Medulla oblongata (tissue), 1 donor: ENCODE measurements around the gene ENTPD6.

ENCODE experiments used
- DNase-seq: peaks from one replicate; pipeline ENCODE4 v3.0.0-alpha.2; 2015; ENCODE audit errors: extremely low spot score

Gene ENTPD6

DNA sequence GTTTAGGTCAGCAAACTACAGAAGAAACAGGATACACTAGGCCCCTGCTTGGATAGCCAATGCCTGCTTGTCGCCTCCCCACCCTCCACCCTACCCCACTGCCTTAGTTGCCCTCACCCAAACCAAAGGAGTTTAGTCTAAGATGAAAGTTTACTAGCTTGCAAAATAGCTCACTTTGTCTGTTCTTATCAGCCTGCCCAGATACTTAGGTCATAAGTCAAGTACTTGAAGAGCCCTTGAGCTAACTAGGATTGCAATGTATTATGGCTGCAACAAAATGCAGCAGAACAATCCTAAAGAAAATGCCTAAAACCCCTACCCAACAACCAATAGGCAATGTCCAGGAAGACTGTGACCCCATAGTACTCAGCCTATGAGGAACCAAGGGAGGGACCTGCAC lies 7.3 kb upstream of the ENTPD6 start:
- no peak for DNase-seq

GRCh38 chr20:25191051-25191450 lies 4.5 kb upstream of the ENTPD6 start:
- DNase-seq, result no peak

DNA sequence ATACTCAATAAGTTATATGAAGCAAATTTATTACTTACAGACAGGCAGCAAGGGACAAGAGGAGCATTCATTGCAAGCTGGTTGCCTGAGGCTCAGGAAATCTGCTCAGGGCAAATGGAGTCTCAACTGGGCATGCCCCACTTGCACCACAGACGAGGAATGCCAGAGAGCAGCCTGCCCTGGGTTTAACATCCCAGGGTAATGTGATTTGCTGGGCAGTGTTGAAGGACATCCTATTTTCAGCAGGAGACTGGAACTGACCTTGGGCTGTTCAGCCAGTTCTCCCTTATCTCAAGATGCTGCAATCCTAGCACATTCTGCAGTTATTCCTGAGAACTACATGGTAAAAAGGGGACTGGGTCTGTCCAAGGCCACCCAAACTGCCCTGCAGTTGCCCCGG lies 3.8 kb upstream of the ENTPD6 start:
- no peak for DNase-seq

DNA sequence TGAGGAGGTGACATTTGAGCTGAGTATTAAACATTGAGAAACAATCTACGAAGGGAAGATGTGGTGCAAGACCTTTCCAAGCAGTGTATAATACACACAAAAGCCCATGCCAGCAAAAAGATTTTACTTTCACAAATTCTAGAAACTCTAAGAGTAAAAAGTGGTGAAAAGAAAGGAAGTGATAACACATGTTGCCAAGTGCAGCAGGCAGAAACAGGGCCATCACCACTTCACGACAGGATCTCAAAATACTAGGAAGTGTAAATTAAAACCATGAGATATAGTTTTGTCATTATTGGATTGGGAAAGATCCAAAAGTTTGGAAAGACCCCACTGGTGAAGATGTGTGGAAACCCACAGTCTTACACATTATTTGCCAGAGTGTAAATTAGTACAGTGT lies 1.7 kb upstream of the ENTPD6 start:
- no peak for DNase-seq

DNA sequence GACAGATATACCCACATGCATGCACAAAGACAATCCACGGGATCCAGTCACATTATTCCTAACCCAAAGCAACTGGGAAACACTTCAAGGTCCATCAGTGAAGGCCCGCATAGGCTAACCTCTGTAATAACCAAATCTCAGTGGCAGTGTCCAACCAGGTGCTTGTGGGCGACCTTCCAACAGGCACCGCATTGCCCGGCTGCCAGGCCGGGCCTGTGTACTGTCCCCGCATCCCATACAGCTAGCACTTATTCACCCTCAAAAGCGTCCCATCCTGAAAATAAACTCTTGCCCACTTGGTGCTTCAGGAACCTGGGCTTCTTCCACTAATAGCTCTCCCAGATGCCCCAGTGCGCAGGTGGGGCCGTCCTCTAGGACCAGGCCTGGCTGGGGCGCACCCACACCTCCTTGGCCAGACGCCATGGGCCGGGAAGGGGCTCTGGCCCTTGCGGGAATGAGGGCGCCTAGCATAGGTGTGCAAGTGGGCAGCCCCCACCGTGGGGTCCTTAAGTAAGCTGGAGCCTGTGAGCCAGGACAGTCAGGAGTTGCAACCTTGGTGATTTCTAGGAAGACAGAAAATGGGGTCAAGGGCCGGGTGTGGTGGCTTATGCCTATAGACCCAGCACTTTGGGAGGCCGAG lies 1.1 kb upstream of the ENTPD6 start:
- DNase-seq, result no peak

GRCh38 chr20:25195962-25196785 lies 662 bp downstream of the ENTPD6 start:
- peak; percentile 14 for DNase-seq

- no peak for DNase-seq
Observed at GRCh38 chr20:25196786-25197120, 1.2 kb downstream of the ENTPD6 start.

- DNase-seq, result no peak
Observed at GRCh38 chr20:25197183-25197869, 1.8 kb downstream of the ENTPD6 start.

GRCh38 chr20:25197870-25198190 lies 2.3 kb downstream of the ENTPD6 start:
- DNase-seq, result no peak

DNA sequence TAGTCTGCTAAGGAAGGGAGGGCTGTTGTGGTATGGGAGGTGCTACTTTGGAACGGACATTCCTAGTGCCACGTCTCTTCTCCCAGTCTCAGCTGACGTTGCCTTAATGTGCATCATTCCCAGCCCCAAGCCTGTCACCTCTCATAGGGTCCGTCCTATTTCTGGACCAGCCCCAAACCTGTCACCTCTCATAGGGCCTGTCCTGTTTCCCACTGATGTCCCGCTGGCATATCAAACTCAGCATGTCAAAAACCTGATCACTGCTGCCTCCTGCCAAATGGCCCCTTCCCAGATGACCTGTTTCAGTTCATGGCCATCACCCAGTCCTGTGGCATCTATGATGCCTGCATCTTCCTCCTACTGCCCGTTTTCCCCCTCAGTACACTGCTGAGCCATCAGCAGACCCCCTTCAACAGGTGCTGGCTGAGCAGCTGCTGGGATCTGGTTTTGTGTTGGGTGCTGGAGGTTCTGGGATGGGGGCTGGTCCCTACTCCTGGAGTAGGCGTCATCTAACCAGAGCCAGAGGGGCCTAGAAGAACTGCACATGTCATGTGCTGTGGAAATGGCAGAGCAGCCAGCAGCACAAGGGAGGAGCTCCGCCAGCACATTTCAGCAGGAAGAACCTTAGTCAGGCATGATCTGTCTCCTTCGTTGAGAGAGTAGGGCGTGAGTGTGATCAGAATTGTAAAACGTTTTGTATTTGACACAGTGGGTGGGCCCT lies 3.3 kb downstream of the ENTPD6 start:
- no peak for DNase-seq

DNA sequence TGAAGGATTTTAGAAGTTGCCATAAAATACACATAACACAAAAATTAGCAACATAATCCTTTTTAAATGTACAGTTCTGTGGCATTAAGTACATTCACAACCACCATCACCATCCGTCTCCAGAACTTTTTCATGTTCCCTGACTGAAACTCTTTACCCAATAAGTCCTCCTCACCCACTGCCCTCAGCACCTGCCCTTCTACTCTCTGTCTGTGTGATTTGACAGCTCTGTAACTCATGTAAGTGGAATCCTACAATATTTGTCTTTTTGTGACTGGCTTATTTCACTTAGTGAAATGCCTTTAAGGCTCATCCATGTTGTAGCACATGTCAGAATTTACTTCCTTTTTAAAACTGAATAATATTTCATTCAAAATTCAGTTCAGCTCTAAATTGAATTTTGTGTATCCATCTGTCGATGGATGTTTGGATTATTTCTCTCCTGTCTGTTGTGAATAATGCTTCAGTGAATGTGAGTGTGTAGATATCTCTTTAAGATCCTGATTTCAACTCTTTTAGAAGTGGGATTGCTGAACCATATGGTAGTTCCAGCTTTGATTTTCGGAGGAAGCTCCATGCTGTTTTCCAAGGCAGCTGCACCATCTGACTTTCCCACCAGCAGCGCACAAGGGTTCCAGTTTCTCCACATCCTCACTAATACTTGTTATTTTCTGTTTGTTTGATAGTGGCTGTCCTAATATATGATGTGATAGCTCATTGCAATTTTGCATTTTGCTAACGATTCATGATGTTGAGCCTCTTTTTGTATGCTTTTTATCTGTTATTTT lies 4.2 kb downstream of the ENTPD6 start:
- no peak for DNase-seq

DNA sequence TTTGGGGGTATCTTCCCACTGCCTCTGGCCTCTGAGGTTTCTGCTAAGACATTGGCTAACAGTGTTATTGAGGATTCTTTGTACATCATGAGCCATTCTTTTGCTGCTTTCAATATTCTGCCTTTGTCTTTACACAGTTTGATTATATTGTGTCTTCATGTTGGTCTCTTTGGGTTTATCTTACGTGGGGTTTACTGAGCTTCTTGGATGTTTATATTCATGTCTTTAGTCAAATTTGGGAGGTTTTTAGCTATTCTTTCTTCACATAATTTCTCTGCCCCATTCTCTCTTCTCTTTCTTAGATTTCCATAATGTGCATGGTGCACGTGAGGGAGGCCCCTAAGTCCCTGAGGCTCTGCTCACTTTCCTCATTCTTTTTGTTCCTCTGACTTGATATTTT lies 7.6 kb downstream of the ENTPD6 start:
- DNase-seq, result no peak

DNA sequence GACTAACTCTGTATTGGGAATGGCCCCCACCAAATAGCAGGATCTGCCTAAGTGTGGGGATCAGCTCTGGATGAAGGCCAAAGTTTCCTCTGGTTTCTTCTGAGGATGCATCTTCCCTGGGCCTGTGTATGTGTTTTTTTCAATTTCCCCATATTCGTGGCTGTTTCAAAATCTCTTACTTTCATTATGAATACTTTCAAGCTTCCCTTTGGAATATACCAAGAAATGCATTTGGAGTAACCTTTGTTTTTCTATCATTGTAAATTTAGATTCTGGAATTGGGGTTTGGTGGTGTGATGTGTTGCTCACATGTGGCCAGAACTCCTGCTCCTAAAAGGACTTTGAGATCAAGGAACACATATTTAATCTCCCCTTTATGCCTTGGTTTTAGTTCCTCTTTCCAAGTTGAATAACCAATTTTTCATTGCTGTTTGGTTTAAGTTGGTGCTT lies 8.4 kb downstream of the ENTPD6 start:
- DNase-seq, result peak; percentile 40

- DNase-seq, result no peak
Observed at GRCh38 chr20:25204550-25205276, 9.2 kb downstream of the ENTPD6 start.

- no peak for DNase-seq
Observed at GRCh38 chr20:25205277-25206062, 10.0 kb downstream of the ENTPD6 start.

GRCh38 chr20:25206063-25206403 lies 10.5 kb downstream of the ENTPD6 start:
- DNase-seq, result no peak

- DNase-seq, result no peak
Observed at GRCh38 chr20:25206548-25206947, 11.0 kb downstream of the ENTPD6 start.

GRCh38 chr20:25207149-25207959 lies 11.8 kb downstream of the ENTPD6 start:
- no peak for DNase-seq

GRCh38 chr20:25207960-25208534 lies 12.5 kb downstream of the ENTPD6 start:
- no peak for DNase-seq
